ENCODE data around the gene MPO.

DNA sequence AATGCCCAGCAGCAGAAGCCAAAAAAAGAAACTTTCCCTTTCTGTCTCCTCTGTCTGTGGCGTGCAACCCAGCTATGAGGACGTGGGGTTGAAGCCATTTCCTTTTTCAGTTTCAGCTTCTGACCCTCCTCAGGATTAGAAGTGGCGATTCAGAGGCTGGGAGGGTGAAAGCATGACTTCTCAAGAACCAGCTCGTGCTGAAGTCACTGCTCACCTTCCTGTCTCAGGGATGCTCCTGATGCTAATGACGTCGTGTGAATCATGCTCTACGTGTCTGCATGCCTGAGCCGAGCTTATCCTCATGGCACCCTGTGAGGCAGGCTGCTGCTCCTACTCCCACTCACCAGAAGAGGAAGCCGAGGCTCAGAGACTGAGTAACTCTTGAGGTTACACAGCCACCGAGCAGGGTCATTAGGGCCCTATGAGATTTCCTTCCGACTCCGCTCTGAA is 48.0 kb downstream of the MPO start:
- TF ChIP-seq CTCF (IDR thresholded peaks at IDR 0.05; ENCODE audit: extremely low read depth in 1 of 2, insufficient read depth in 1 of 2, low read depth in 1 of 2, low read length in 2 of 2): no peak
- no peak for TF ChIP-seq POLR2A (IDR thresholded peaks at IDR 0.05; ENCODE audit: low read depth, low read length)
- TF ChIP-seq MAX (IDR thresholded peaks at IDR 0.05; ENCODE audit: insufficient read depth, insufficient read length): no peak
- TF ChIP-seq POLR2AphosphoS5 (IDR thresholded peaks at IDR 0.05; ENCODE audit: insufficient read depth, low read depth, low read length): no peak
- TF ChIP-seq MYC (IDR thresholded peaks at IDR 0.05; ENCODE audit: low read depth, low read length): no peak

All from endothelial cell of umbilical vein (primary cell).